RWPE2 (cell line): ENCODE data around the gene CCR7.

Source experiments
- ATAC-seq: fragments of 200-7000 bp; cut with Tn5 transposase; 3 replicates; pipeline ENCODE4 v1.9.1; 2021; ENCODE audit warnings: low read depth
- DNase-seq: peaks from one replicate; pipeline ENCODE4 v3.0.0-alpha.2; 2020; ENCODE audit warnings: low spot score
- H3K27ac ChIP-seq: fragments of 450-650 bp; 2 replicates; pipeline ENCODE4 v1.5.1; 2017; ENCODE audit warnings: mild to moderate bottlenecking; ENCODE audit not compliant: poor library complexity, severe bottlenecking
- H3K27me3 ChIP-seq: fragments of 250-450 bp; sonication (Bioruptor Pico); 2 replicates; pipeline ENCODE4 v1.5.1; 2021; ENCODE audit warnings: mild to moderate bottlenecking, moderate library complexity; ENCODE audit not compliant: insufficient read depth, poor library complexity, severe bottlenecking
- H3K36me3 ChIP-seq: fragments of 250-450 bp; sonication (Bioruptor Pico); 2 replicates; pipeline ENCODE4 v1.5.1; 2020; ENCODE audit warnings: low read depth, mild to moderate bottlenecking, moderate library complexity
- H3K4me1 ChIP-seq: fragments of 250-450 bp; sonication (Bioruptor Pico); 2 replicates; pipeline ENCODE4 v1.5.1; 2021; ENCODE audit warnings: mild to moderate bottlenecking, moderate library complexity; ENCODE audit not compliant: insufficient read depth, poor library complexity, severe bottlenecking
- H3K4me3 ChIP-seq: fragments of 250-450 bp; sonication (Bioruptor Pico); 2 replicates; pipeline ENCODE4 v1.5.1; 2021; ENCODE audit warnings: mild to moderate bottlenecking, moderate library complexity; ENCODE audit not compliant: severe bottlenecking
- H3K9me3 ChIP-seq: fragments of 250-450 bp; sonication (Bioruptor Pico); 2 replicates; pipeline ENCODE4 v1.5.1; 2021; ENCODE audit warnings: mild to moderate bottlenecking, moderate library complexity; ENCODE audit not compliant: severe bottlenecking
- CTCF ChIP-seq: fragments of 450-650 bp; IDR thresholded peaks from one replicate; pipeline ENCODE4 v1.5.1; 2017; ENCODE audit warnings: mild to moderate bottlenecking, moderate library complexity; ENCODE audit not compliant: poor library complexity, severe bottlenecking

The CCR7 gene

GRCh38 chr17:40533896-40534295, 31.4 kb downstream of the CCR7 start:
- Histone ChIP-seq H3K36me3 (no peaks in the 10 kb centered on the region), H3K27me3 (no peaks in the 10 kb centered on the region), H3K9me3 (no peaks in the 10 kb centered on the region), H3K27ac (peak overlapping the region; percentile 100), H3K4me3 (no peak overlapping the region), H3K4me1 (peaks cover 53% of the 10 kb centered on the region)
- ATAC-seq: no peak
- no peak for TF ChIP-seq CTCF
- DNase-seq: peak; percentile 4

GRCh38 chr17:40532520-40533253, 32.6 kb downstream of the CCR7 start:
- TF ChIP-seq CTCF: no peak
- H3K36me3 ChIP-seq: no peaks in the 10 kb centered on the region
- peak overlapping the region; percentile 100 for H3K27ac ChIP-seq
- no peak overlapping the region for H3K4me3 ChIP-seq
- peaks cover 44% of the 10 kb centered on the region for H3K4me1 ChIP-seq
- peak; percentile 40 for ATAC-seq
- H3K9me3 ChIP-seq: no peaks in the 10 kb centered on the region
- no peaks in the 10 kb centered on the region for H3K27me3 ChIP-seq
- DNase-seq: peak; percentile 3

- DNase-seq (peak; percentile 38), ATAC-seq (no peak)
- Histone ChIP-seq H3K27ac (peak overlapping the region; percentile 100), H3K27me3 (no peaks in the 10 kb centered on the region), H3K4me3 (no peak overlapping the region), H3K9me3 (no peaks in the 10 kb centered on the region), H3K36me3 (no peaks in the 10 kb centered on the region), H3K4me1 (peaks cover 31% of the 10 kb centered on the region)
- TF ChIP-seq CTCF: no peak
These were observed 34.0 kb downstream of the CCR7 start for GRCh38 chr17:40531051-40531991.

GRCh38 chr17:40530531-40530994, 34.7 kb downstream of the CCR7 start:
- Histone ChIP-seq H3K4me1 (peaks cover 31% of the 10 kb centered on the region), H3K27ac (peak overlapping the region; percentile 100), H3K27me3 (no peaks in the 10 kb centered on the region), H3K4me3 (no peak overlapping the region), H3K36me3 (peaks cover 2% of the 10 kb centered on the region; the same call in 1 of the 2 replicates), H3K9me3 (peaks cover 3% of the 10 kb centered on the region)
- TF ChIP-seq CTCF: no peak
- DNase-seq (peak; percentile 11), ATAC-seq (no peak)
